Skeletal muscle cell (primary cell): ENCODE measurements around the gene MRPL49.
"Not testable (repeated sequence)": the region's sequence is repeated elsewhere in the genome, so short reads cannot be mapped to it uniquely, and the experiment has no call there.

Experiments used
- DNase-seq: peaks from one replicate; pipeline ENCODE4 v3.0.0-alpha.2; 2010; ENCODE audit warnings: low read depth
- H3K4me3 ChIP-seq: 2 replicates; pipeline ENCODE4 v1.5.1; 2011; ENCODE audit warnings: low read depth, mild to moderate bottlenecking, control low read depth, low read length, moderate library complexity

The MRPL49 gene

GRCh38 chr11:65156256-65156655 lies 34.1 kb downstream of the MRPL49 start:
- no peak for DNase-seq
- no peak overlapping the region for H3K4me3 ChIP-seq

GRCh38 chr11:65156926-65157325 lies 34.8 kb downstream of the MRPL49 start:
- no peak overlapping the region for H3K4me3 ChIP-seq
- no peak for DNase-seq

GRCh38 chr11:65157336-65157735 lies 35.2 kb downstream of the MRPL49 start:
- DNase-seq = no peak
- H3K4me3 ChIP-seq = no peak overlapping the region

GRCh38 chr11:65159012-65159411 lies 36.9 kb downstream of the MRPL49 start:
- no peak for DNase-seq

GRCh38 chr11:65160643-65161042 lies 38.5 kb downstream of the MRPL49 start:
- DNase-seq = no peak
- H3K4me3 ChIP-seq = no peak overlapping the region

More at GRCh38 chr11:65159012-65159411, 36.9 kb downstream of the MRPL49 start:
- H3K4me3 ChIP-seq = no peak overlapping the region

GRCh38 chr11:65163684-65164083 lies 41.6 kb downstream of the MRPL49 start:
- H3K4me3 ChIP-seq = no peak overlapping the region
- no peak for DNase-seq

- no peak for DNase-seq
- no peak overlapping the region for H3K4me3 ChIP-seq
Observed at GRCh38 chr11:65165410-65166317, 43.5 kb downstream of the MRPL49 start.

GRCh38 chr11:65166893-65167292 lies 44.8 kb downstream of the MRPL49 start:
- no peak overlapping the region for H3K4me3 ChIP-seq
- no peak for DNase-seq

- no peak overlapping the region for H3K4me3 ChIP-seq
Observed at GRCh38 chr11:65167656-65168055, 45.5 kb downstream of the MRPL49 start.

GRCh38 chr11:65169164-65169641 lies 47.1 kb downstream of the MRPL49 start:
- no peak for DNase-seq
- H3K4me3 ChIP-seq = no peak overlapping the region

More at GRCh38 chr11:65167656-65168055, 45.5 kb downstream of the MRPL49 start:
- no peak for DNase-seq

GRCh38 chr11:65170058-65170534 lies 48.0 kb downstream of the MRPL49 start, which contains the start of gene SPDYC:
TSS of gene SPDYC (plus strand) at chr11:65170233. CDS start at chr11:65171358, 1,125 bp downstream.
- no peak for DNase-seq
- H3K4me3 ChIP-seq = no peak within 1 kb of the TSS

GRCh38 chr11:65172600-65172999 lies 50.5 kb downstream of the MRPL49 start:
- no peak overlapping the region for H3K4me3 ChIP-seq
- no peak for DNase-seq

- H3K4me3 ChIP-seq, DNase-seq: not testable (repeated sequence)
Observed at GRCh38 chr11:65174571-65175010, 52.5 kb downstream of the MRPL49 start.
